Measurements from ENCODE around the gene DTWD1. TPM values are rescaled to one million over a fixed set of nuclear protein-coding genes. Genes with fewer than 3 reads are reported as not detected.

Gene DTWD1
- total and polyA plus RNA-seq, 2 of the 4 experiments (the other 2 are of a cell fraction): 19.9 to 20.1 TPM

DNA sequence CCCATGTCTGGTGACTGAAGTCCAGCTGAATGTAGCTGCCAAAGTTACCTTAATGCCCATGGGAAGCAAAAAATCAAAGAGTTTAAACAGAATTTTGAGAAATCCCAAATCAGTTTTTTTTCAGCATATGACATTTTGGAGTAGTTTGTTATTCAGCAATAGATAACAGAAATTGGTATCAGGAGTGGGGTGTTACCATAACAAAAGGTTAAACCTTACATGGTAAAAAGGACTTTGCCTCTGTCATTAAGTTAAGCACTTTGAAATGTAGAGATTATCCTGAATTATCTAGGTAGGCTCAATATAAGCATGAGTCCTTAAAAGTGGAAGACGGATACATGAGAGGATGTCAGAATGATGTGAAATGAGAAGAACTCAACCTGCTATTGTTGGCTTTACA lies 32.1 kb downstream of the DTWD1 start:
- H4K5ac ChIP-seq (ENCODE audit: low read depth, low read length): no peak overlapping the region
- no peak overlapping the region for H2BK5ac ChIP-seq (ENCODE audit: low read depth, low read length, poor library complexity, severe bottlenecking)
- no peak overlapping the region for H3K23ac ChIP-seq (ENCODE audit: low read depth, low read length)
- H4K20me1 ChIP-seq (ENCODE audit: insufficient read depth, low read length): no peaks in the 10 kb centered on the region
- ChIA-PET CTCF (no interaction called here), POLR2A (ENCODE audit: unreplicated experiment) (no interaction called here)
- peaks cover 17% of the 10 kb centered on the region for H3K9me3 ChIP-seq (ENCODE audit: control insufficient read depth, insufficient read depth, low read length)
- H4K91ac ChIP-seq (ENCODE audit: insufficient read depth, low read depth, low read length): no peak overlapping the region
- H2AK5ac ChIP-seq (ENCODE audit: low read depth, low read length): no peak overlapping the region
- H3K79me1 ChIP-seq (ENCODE audit: low read depth in 1 of 2, low read length in 2 of 2): no peaks in the 10 kb centered on the region
- no peak overlapping the region for H3K14ac ChIP-seq (replicated peaks; ENCODE audit: low read depth, low read length)
- intact Hi-C loops (cut with micrococcal nuclease): no loop called here
- H3K27me3 ChIP-seq (ENCODE audit: control insufficient read depth, insufficient read depth, low read length): no peaks in the 10 kb centered on the region
- no peak overlapping the region for H2BK120ac ChIP-seq (ENCODE audit: low read depth, low read length)
- H3K4ac ChIP-seq (ENCODE audit: low read depth, low read length): no peak overlapping the region
- DNase-seq (no peak), ATAC-seq (ENCODE audit: low read depth) (no peak)
- H4K8ac ChIP-seq (ENCODE audit: low read depth in 2 of 2, low read length in 2 of 2): no peak overlapping the region
- H3K9me1 ChIP-seq (ENCODE audit: insufficient read depth, low read length): no peaks in the 10 kb centered on the region
- H3K9ac ChIP-seq (ENCODE audit: low read depth, low read length): no peak overlapping the region
- no TSS peak for BruUV-seq (replicated peaks)
- H3K4me2 ChIP-seq (ENCODE audit: low read depth, low read length): no peak overlapping the region
- no peaks in the 10 kb centered on the region for H3K4me1 ChIP-seq (ENCODE audit: control insufficient read depth, insufficient read depth, low read length)
- TF ChIP-seq CHD1 (IDR thresholded peaks at IDR 0.05; ENCODE audit: low read depth, low read length) (no peak), RCOR1 (IDR thresholded peaks at IDR 0.05; ENCODE audit: insufficient replicate concordance, low read length) (no peak), NFE2L2 (IDR thresholded peaks at IDR 0.05; ENCODE audit: low read depth, low read length) (no peak), BHLHE40 (IDR thresholded peaks at IDR 0.05; ENCODE audit: low read depth, low read length) (no peak)
- TF ChIP-seq, protein P1, sequence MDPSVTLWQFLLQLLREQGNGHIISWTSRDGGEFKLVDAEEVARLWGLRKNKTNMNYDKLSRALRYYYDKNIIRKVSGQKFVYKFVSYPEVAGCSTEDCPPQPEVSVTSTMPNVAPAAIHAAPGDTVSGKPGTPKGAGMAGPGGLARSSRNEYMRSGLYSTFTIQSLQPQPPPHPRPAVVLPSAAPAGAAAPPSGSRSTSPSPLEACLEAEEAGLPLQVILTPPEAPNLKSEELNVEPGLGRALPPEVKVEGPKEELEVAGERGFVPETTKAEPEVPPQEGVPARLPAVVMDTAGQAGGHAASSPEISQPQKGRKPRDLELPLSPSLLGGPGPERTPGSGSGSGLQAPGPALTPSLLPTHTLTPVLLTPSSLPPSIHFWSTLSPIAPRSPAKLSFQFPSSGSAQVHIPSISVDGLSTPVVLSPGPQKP (IDR thresholded peaks at IDR 0.05; ENCODE audit: borderline replicate concordance, low read depth, low read length): no peak
- no peak overlapping the region for H3K4me3 ChIP-seq (ENCODE audit: insufficient read depth, low read depth, low read length)
- H3K18ac ChIP-seq (ENCODE audit: low read depth, low read length): no peak overlapping the region
- H3K36me3 ChIP-seq (ENCODE audit: control insufficient read depth, insufficient read depth, low read length): no peaks in the 10 kb centered on the region
- H2BK15ac ChIP-seq (ENCODE audit: low read depth, low read length): no peak overlapping the region
- H3K27ac ChIP-seq (ENCODE audit: insufficient read depth, low read length): no peak overlapping the region
- in situ Hi-C loops (cut with MboI; ENCODE audit: low sequenced_read_pairs): no loop called here
- no peak overlapping the region for H3K56ac ChIP-seq (ENCODE audit: extremely low read depth, insufficient read depth, low read length)
- H2BK20ac ChIP-seq (ENCODE audit: low read depth, low read length): no peak overlapping the region
- dilution Hi-C loops (cut with HindIII; ENCODE audit: low sequenced_read_pairs, unreplicated experiment): no loop called here
- H2AK9ac ChIP-seq (replicated peaks; ENCODE audit: low read depth, low read length, poor library complexity): no peak overlapping the region
- H2AFZ ChIP-seq (replicated peaks; ENCODE audit: low read length, poor library complexity): no peak overlapping the region
- no CpG with 5 or more reads among the region's 1 CpG for WGBS, 2 experiments (ENCODE audit: extremely low coverage in 2 of 2, insufficient read length in 1 of 2)
